HEK293T (cell line): Measurements from ENCODE around the gene NEK10.

Experiments
- CTCF ChIA-PET: fragments of 350-600 bp; formaldehyde crosslinking; extraction: SDS; loops from one replicate; lab custom pipeline; 2021; ENCODE audit warnings: antibody characterized with exemption, inconsistent platforms; lab: Yijun Ruan, JAX
- POLR2A ChIA-PET: fragments of 350-600 bp; formaldehyde crosslinking; extraction: SDS; loops from one replicate; lab custom pipeline; 2020; ENCODE audit warnings: antibody characterized with exemption, inconsistent platforms; lab: Yijun Ruan, JAX
- DNase-seq: peaks from one replicate; pipeline ENCODE4 v3.0.0; 2012; ENCODE audit warnings: mixed read lengths; ENCODE audit errors: extremely low spot score
- ARNT ChIP-seq: fragments of 450-650 bp; IDR thresholded peaks from 2 replicates; pipeline ENCODE4 v1.6.1; 2017; ENCODE audit warnings: mild to moderate bottlenecking
- BHLHE40 ChIP-seq: fragments of 450-650 bp; IDR thresholded peaks from 2 replicates; pipeline ENCODE4 v1.6.1; 2016; ENCODE audit warnings: mild to moderate bottlenecking, moderate library complexity, borderline replicate concordance
- CTBP1 ChIP-seq: fragments of 450-650 bp; IDR thresholded peaks from 2 replicates; pipeline ENCODE4 v1.6.1; 2016; ENCODE audit warnings: borderline replicate concordance
- ELF4 ChIP-seq: fragments of 450-650 bp; IDR thresholded peaks from 2 replicates; pipeline ENCODE4 v1.6.1; 2017; ENCODE audit warnings: antibody characterized with exemption
- FOXA1 ChIP-seq: fragments of 450-650 bp; IDR thresholded peaks from 2 replicates; pipeline ENCODE4 v1.6.1; 2016; ENCODE audit warnings: mild to moderate bottlenecking
- FOXK2 ChIP-seq: fragments of 450-650 bp; IDR thresholded peaks from 2 replicates; pipeline ENCODE4 v1.6.1; 2016; ENCODE audit warnings: mild to moderate bottlenecking
- FOXM1 ChIP-seq: fragments of 450-650 bp; IDR thresholded peaks from 2 replicates; pipeline ENCODE4 v1.6.1; 2017; ENCODE audit warnings: mild to moderate bottlenecking, borderline replicate concordance
- HDGF ChIP-seq: fragments of 450-650 bp; IDR thresholded peaks from 2 replicates; pipeline ENCODE4 v1.6.1; 2017; ENCODE audit warnings: antibody characterized with exemption, borderline replicate concordance
- L3MBTL2 ChIP-seq: fragments of 450-650 bp; conservative IDR thresholded peaks from 2 replicates; pipeline ENCODE4 v1.6.1; 2016; ENCODE audit warnings: mild to moderate bottlenecking
- LEF1 ChIP-seq: fragments of 450-650 bp; IDR thresholded peaks from 2 replicates; pipeline ENCODE4 v1.6.1; 2017; ENCODE audit warnings: mild to moderate bottlenecking, borderline replicate concordance
- NFRKB ChIP-seq: fragments of 450-650 bp; IDR thresholded peaks from 2 replicates; pipeline ENCODE4 v1.6.1; 2016; ENCODE audit warnings: mild to moderate bottlenecking, moderate library complexity
- SP1 ChIP-seq: fragments of 450-650 bp; IDR thresholded peaks from 2 replicates; pipeline ENCODE4 v1.6.1; 2017
- SUZ12 ChIP-seq: fragments of 450-650 bp; IDR thresholded peaks from 2 replicates; pipeline ENCODE4 v1.6.1; 2016; ENCODE audit warnings: mild to moderate bottlenecking
- TARDBP ChIP-seq: fragments of 450-650 bp; IDR thresholded peaks from 2 replicates; pipeline ENCODE4 v1.6.1; 2016
- ZNF384 ChIP-seq: fragments of 450-650 bp; IDR thresholded peaks from 2 replicates; pipeline ENCODE4 v1.6.1; 2016
- TF ChIP-seq, protein P1 (sequence below): fragments of 450-650 bp; IDR thresholded peaks from 2 replicates; pipeline ENCODE4 v1.6.1; 2016

NEK10 gene

DNA sequence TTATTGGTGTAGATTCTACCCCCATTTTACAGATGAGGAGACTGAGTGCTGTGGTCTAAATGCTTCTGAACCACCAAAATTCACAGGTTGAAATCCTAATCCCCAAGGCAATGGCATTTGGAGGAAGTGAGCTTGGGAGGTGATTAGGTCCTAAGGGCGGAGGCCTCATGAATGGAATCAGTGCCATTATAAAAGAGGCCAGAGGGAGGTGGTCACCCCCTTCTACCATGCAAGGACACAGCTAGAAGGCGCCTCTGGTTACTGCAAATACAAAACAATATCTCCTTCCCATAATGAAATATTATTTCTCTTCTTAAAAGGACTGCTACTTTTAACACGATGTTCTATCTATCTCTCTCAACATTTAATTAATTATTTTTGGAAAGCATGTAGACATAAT lies 223.5 kb downstream of the NEK10 start:
- TF ChIP-seq, protein P1, sequence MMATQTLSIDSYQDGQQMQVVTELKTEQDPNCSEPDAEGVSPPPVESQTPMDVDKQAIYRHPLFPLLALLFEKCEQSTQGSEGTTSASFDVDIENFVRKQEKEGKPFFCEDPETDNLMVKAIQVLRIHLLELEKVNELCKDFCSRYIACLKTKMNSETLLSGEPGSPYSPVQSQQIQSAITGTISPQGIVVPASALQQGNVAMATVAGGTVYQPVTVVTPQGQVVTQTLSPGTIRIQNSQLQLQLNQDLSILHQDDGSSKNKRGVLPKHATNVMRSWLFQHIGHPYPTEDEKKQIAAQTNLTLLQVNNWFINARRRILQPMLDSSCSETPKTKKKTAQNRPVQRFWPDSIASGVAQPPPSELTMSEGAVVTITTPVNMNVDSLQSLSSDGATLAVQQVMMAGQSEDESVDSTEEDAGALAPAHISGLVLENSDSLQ: no peak
- TF ChIP-seq BHLHE40: no peak
- no peak for TF ChIP-seq FOXA1
- TF ChIP-seq SUZ12: no peak
- TF ChIP-seq FOXM1: no peak
- TF ChIP-seq NFRKB: no peak
- TF ChIP-seq CTBP1: no peak
- no peak for TF ChIP-seq L3MBTL2
- TF ChIP-seq LEF1: no peak
- TF ChIP-seq ZNF384: no peak
- TF ChIP-seq TARDBP: no peak
- TF ChIP-seq ARNT: no peak
- TF ChIP-seq HDGF: no peak
- TF ChIP-seq FOXK2: no peak
- TF ChIP-seq SP1: no peak
- no peak for TF ChIP-seq ELF4
- ChIA-PET CTCF (interaction anchor here (0.5 kb wide), 1 partner anchor 525 kb away, joined by 3 read pairs; no protein-coding TSS in a partner anchor), POLR2A (no interaction called here)
- DNase-seq: no peak

DNA sequence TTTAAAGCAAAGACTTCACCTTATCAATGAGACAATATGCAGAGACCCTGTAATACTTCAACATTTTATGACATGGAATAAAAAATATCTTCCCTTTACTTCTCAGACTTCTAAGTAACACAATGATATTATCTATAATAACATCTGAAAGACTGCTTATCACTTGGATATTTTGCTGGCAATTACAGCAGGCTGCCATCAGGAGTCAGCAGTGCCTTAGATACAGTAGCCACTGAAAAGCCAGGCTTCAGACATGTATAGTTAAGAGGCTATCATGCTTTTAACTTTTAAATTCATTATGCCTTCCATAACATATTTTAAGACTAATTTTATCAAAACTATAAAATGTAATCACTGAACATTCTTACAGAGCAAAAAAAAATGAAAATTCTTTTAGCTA lies 227.5 kb downstream of the NEK10 start:
- ChIA-PET POLR2A (no interaction called here), CTCF (interaction anchor here (0.6 to 1.2 kb wide), 2 partner anchors 35 to 51 kb away, joined by 3 read pairs; no protein-coding TSS in a partner anchor)
- DNase-seq: no peak
- TF ChIP-seq SUZ12: no peak
- no peak for TF ChIP-seq ARNT
- TF ChIP-seq FOXM1: no peak
- TF ChIP-seq FOXK2: no peak
- TF ChIP-seq SP1: no peak
- no peak for TF ChIP-seq L3MBTL2
- no peak for TF ChIP-seq HDGF
- TF ChIP-seq TARDBP: no peak
- no peak for TF ChIP-seq FOXA1
- TF ChIP-seq LEF1: no peak
- no peak for TF ChIP-seq ZNF384
- no peak for TF ChIP-seq CTBP1
- no peak for TF ChIP-seq ELF4
- no peak for TF ChIP-seq NFRKB
- TF ChIP-seq BHLHE40: no peak
- TF ChIP-seq, protein P1: no peak

DNA sequence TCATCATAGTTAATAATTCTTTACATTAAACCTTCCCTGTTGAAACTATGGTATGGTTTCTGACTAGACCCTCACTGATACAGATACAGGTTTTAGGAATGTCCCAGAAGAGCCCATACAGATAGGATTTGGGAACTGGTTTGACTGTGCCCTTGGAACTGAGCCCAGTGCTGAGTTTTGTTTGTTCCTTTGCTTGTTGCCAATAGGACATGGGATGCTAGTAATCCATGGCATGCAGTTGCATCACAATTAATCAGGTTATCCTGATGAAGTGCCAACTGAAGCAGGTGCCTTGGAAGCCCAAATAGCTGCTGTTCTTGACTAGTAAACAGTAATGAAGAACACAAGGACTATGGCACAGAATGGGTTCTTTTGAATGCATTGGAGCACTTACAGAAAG lies 230.6 kb downstream of the NEK10 start:
- CTCF ChIA-PET: no interaction called here
- no peak for DNase-seq

DNA sequence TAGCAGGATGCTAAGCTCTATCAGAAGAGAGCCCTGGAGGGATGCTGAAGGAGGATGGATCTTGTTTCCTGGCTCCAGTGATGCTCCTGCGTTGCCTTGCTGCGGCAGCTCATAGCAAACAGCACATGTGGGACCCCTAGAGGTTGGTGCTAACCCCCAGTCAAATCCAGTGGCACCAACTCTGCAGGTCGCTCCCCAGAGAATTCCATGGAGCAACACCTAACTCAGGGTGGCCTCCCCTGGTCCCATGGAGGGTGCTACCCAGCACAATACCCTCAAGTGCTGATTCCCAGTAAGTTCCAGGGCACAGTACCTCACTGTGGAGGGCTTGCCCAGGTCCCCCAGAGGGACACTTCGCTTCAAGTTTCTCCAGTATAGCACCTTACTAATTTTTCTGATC lies 231.2 kb downstream of the NEK10 start:
- ChIA-PET POLR2A (no interaction called here), CTCF (interaction anchor here (1.0 kb wide), 1 partner anchor 116 kb away, joined by 3 read pairs; no protein-coding TSS in a partner anchor)
- DNase-seq: no peak
- TF ChIP-seq NFRKB (no peak), FOXK2 (no peak), HDGF (no peak), TARDBP (no peak), ZNF384 (no peak), BHLHE40 (no peak), FOXM1 (no peak), CTBP1 (no peak)
- TF ChIP-seq, protein P1: no peak

More for the DNA sequence above, 230.6 kb downstream of the NEK10 start:
- POLR2A ChIA-PET: no interaction called here
- TF ChIP-seq NFRKB (no peak), ZNF384 (no peak), HDGF (no peak), BHLHE40 (no peak), LEF1 (no peak), TARDBP (no peak), SUZ12 (no peak), FOXM1 (no peak), CTBP1 (no peak), SP1 (no peak)

DNA sequence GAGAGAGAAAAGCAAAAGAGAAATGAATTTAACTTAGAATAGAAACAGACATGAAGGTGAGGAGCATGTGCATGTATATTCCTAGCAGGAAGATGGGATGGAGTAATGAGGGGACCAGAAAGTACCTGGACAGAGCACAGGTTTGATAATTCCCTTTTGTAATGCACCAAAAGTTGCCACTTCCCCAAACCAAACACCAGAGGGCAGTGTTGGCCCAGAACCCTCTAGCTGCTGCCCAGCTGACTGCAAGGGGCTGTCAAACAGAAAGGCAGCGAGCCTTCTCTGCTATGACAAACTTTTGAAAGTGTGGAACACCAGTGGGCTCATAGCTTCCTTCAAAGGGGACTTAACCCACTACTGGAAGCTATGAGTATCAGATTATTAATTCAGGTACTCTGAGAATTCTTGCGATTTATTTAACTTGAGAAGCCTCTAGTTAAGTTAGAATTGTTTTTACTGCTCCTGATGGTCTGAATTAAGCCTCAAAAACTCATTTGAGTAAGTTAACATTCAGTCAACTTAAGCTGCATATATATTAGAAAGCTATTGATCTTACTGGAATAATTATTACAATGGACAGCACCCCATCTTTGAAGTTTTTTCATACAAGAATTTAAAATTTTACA lies 234.9 kb downstream of the NEK10 start:
- TF ChIP-seq FOXK2 (no peak), NFRKB (no peak), ZNF384 (no peak), L3MBTL2 (no peak), HDGF (no peak), FOXM1 (no peak), ARNT (no peak), TARDBP (no peak), LEF1 (no peak), ELF4 (no peak), BHLHE40 (no peak)
- TF ChIP-seq, protein P1: no peak
- DNase-seq: peak; percentile 73
- ChIA-PET CTCF (interaction anchor here (0.7 to 1.9 kb wide), 3 partner anchors 17 to 168 kb away, joined by 3 to 19 read pairs (median 5); no protein-coding TSS in a partner anchor), POLR2A (no interaction called here)
